DMS114 treated with DMSO at 0.1 percent for 48 hours (cell line): ENCODE measurements around the gene PDCD1LG2.
"Not testable (repeated sequence)": the region's sequence is repeated elsewhere in the genome, so short reads cannot be mapped to it uniquely, and the experiment has no call there.

Experiments used
- DNase-seq: peaks from one replicate; lab custom pipeline; 2025; ENCODE audit not compliant: unreplicated experiment; lab: John Stamatoyannopoulos, UW

PDCD1LG2 gene

GRCh38 chr9:5563417-5563815 is 53.1 kb downstream of the PDCD1LG2 start:
- no peak for DNase-seq

- no peak for DNase-seq
Observed at GRCh38 chr9:5563886-5564285, 53.6 kb downstream of the PDCD1LG2 start.

DNA sequence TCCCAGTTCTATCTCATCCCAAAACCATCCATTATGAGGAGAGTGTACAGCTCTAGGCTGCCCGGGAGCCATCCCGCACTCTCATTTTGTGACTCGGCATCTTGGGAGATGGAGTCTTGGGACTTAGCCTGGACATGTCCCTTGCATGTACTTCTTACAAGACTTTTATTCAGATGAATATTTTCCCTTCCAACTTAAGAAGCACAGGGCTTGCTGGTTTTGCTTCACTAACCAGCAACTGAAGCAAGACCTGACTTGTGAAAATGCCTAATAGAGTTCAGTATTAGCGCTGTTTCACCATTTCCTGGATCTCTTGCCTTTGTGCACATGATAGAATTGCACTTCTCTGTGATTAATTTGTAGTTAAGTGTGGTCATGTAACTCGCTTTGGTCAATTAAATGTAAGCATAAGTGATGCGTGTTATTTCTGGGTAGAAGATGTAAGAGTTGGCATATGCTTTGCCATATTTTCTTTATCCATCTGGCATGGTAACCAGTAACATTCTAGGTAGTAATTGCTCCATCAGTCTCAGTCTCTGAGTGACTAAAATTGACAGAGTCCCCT is 55.8 kb downstream of the PDCD1LG2 start:
- no peak for DNase-seq

- no peak for DNase-seq
Observed at GRCh38 chr9:5568868-5569267, 58.5 kb downstream of the PDCD1LG2 start.

DNA sequence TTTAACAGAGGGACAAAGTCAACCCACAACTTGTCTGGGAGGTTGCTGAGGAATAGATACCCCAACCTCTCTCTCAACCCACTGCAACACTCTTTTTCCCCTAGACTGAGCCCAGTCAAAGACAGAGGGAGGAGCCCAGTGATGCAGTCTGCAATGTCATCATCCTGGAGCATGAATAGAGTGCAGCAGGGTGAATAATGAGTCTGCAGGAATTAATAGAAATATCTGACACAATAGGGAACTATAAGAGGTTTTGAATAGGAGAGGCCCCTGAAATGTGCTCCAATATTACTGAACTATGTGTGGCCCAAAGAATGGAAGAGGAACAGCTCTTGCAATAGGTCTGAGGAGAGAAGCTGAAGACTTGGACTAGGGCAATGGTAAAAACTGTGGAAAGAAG is 59.1 kb downstream of the PDCD1LG2 start:
- no peak for DNase-seq

GRCh38 chr9:5569891-5570290 is 59.6 kb downstream of the PDCD1LG2 start:
- no peak for DNase-seq

DNA sequence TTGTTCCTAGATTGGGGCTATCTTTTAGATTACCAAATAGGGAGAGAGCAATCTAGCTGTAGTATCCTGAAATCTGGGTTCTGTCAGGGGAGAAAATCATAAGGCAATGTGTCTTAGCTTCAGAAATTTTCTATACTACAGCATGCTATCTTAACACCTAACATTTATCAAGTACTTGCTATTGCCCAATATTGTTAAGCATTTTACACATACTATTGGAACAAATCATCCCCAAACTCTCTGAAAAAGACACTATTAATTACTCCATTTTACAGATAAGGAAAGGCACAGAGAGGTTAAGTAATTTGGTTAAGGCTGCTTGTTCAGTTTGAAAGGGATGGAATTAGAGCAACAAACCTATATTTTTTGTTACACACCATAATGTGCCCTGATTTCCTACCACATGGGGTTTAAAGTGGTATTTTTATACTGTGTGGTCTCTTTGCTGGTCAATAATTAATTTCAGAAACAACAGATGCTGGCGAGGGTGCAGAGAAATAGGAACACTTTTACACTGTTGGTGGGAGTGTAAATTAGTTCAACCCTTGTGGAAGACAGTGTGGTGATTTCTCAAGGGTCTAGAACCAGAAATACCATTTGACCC is 61.4 kb downstream of the PDCD1LG2 start:
- DNase-seq, result no peak

DNA sequence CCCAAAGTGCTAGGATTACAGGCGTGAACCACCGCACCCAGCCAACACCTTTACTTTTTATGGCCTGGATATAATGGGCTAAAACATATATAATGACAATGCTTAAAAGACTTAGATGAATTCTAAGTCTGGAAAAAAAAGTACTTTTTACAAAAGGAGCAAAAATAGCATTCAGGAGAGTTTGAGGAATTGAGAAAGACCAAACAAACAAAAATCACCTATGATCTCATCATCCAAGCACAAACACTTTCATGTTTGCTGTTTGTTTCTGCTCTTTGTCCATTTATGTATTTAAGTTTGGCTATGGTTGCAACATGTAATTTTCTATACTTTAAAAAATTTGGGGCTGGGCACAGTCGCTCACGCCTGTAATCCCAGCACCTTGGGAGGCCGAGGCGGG is 63.8 kb downstream of the PDCD1LG2 start:
- DNase-seq, result no peak

- no peak for DNase-seq
Observed at GRCh38 chr9:5575000-5575399, 64.7 kb downstream of the PDCD1LG2 start.

DNA sequence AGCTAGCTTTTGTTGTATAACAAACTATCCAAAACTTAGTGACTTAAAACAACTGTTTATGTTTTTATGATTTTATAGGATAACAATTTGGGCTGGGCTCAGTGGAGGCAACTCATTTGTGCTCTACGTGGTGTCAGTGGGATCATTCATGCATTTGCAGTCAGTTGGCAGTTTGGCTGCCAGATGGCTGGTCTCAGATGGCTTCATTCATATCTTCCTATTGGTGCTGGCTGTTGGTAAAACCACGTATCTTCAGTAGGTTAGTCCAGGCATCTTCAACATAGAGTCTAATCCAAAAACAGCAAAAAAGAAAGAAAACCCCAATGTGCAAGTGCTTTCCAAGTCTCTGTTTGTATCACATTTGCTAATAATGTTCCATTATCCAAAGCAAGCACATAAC is 66.9 kb downstream of the PDCD1LG2 start:
- DNase-seq, result no peak

- no peak for DNase-seq
Observed at GRCh38 chr9:5578018-5578697, 67.8 kb downstream of the PDCD1LG2 start.

DNA sequence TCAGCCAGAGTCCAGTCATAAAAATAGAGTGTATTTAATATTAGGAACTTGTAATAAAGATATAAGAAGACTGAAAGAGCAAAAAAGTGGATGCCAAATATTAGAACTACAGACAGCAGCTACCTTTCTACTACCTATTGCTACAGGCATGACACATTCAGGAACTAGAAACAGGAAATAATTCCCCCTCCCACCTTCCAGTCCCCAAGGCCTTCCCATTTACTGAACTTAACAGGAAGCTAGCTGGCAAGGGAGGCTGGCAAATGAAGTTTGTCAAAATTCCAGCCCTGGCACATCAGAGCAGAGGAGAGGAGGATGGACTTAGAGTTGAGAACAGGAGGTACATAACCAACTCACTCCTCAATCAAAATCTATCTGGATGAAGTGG is 68.4 kb downstream of the PDCD1LG2 start:
- no peak for DNase-seq

DNA sequence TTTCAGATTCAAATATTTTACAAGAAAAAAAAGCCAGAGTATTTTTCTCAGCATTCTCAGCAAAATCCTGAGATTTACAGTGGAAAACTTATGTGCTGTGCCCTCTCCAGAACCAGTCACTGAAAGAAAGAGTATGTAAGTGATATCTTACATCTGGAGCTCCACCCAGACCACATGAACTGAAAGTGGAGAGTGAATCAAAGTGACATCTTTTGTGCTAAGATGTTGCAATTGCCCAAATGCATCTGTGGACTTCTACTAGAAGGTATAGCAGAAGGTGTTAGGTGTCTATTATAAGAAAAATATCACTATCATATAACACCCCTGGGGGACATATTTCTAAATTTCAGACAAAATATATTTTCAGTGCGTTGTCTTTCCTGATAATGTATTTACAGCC is 69.5 kb downstream of the PDCD1LG2 start:
- DNase-seq, result no peak

GRCh38 chr9:5580650-5581049 is 70.3 kb downstream of the PDCD1LG2 start:
- no peak for DNase-seq

GRCh38 chr9:5581706-5582105 is 71.4 kb downstream of the PDCD1LG2 start:
- DNase-seq, result not testable (repeated sequence)

GRCh38 chr9:5582835-5583195 is 72.5 kb downstream of the PDCD1LG2 start:
- no peak for DNase-seq

DNA sequence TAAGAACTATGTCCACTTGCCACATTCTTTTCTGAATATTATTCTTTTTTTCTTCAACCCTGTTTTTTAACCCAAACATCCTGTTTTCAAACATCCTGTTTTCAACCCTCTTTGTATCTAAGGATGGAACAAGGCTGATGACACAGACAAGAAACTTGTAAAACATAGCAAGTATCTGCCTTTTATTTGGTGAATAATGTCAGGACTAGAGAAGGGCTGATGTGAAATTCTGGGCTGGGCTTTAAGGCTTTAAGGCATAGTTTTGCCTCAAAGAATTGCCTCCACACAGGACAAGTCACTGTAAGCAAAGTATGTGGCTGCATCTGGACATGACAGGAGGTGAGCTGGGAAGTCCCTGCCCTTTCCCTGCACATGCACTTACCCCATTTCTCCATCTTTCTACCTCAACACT is 76.1 kb downstream of the PDCD1LG2 start:
- no peak for DNase-seq

DNA sequence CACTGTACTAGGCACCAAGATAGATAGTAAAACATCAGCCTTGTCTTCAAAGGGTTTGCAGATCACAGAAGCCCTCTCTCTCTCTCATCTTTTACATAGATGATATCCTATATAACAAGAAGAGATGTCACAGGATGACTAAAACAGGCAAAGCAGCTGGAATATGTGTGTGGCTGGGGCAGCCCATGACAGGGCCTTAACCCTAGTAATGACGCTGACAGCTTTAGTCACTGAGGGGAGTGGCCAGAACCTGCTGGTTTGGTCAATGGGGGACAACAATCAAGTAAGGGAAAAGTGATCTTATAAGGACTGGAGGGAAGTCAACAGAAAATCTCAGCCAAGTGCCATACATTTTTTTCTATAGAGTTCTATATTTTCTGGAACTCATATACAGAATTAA is 76.7 kb downstream of the PDCD1LG2 start:
- DNase-seq, result no peak

- no peak for DNase-seq
Observed at GRCh38 chr9:5592231-5592630, 81.9 kb downstream of the PDCD1LG2 start.

- no peak for DNase-seq
Observed at GRCh38 chr9:5592904-5593303, 82.6 kb downstream of the PDCD1LG2 start.

DNA sequence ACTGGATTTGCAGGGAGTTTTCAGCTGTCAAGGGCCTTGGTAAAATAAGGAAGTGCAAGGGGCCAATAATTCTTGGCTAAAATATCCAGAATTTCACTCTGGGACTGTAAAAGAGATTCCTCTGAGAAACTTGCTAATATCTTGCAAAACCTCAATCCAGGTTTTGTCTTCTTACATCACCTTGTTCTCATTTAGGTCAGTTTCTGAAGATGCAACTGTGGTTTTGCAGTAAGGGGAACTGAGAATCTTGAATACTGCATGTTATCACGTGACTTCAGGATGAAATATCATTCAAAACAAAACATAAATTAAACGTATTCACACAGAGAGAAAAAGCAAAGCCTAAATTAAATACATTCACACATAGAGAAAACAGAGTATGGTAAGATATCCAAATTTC is 83.6 kb downstream of the PDCD1LG2 start:
- no peak for DNase-seq

- no peak for DNase-seq
Observed at GRCh38 chr9:5596173-5596572, 85.8 kb downstream of the PDCD1LG2 start.
